Immature natural killer cell (primary cell): ENCODE measurements around the gene ZNF132. TPM values are rescaled to one million over a fixed set of nuclear protein-coding genes. Genes with fewer than 3 reads are reported as not detected.
A peak's percentile ranks its signal among the peaks of the same experiment; 100 is the strongest.

ENCODE experiments used
- DNase-seq, 3 donors: peaks; one replicate each; pipeline ENCODE4 v3.0.0; 2022; ENCODE audit warnings: mixed read lengths in 1 of 3
- H3K27ac Mint-ChIP-seq, 6 donors: one replicate each; pipeline ENCODE4 v1.8.0; 2020; ENCODE audit warnings: mixed read lengths in 6 of 6, mild to moderate bottlenecking in 5 of 6, inconsistent platforms in 4 of 6, moderate library complexity in 3 of 6
- H3K27me3 Mint-ChIP-seq, 3 donors: one replicate each; pipeline ENCODE4 v1.8.0; 2020 to 2021; ENCODE audit warnings: low read depth in 3 of 3, mild to moderate bottlenecking in 3 of 3, mixed read lengths in 3 of 3, moderate library complexity in 3 of 3, inconsistent platforms in 1 of 3
- H3K36me3 Mint-ChIP-seq, 3 donors: one replicate each; pipeline ENCODE4 v1.8.0; 2020; ENCODE audit warnings: mixed read lengths in 3 of 3, inconsistent platforms in 2 of 3, mild to moderate bottlenecking in 2 of 3
- H3K4me1 Mint-ChIP-seq, 2 donors: one replicate each; pipeline ENCODE4 v1.8.0; 2020; ENCODE audit warnings: inconsistent platforms in 2 of 2, mild to moderate bottlenecking in 2 of 2, mixed read lengths in 2 of 2, moderate library complexity in 1 of 2
- H3K4me3 Mint-ChIP-seq, 5 donors: one replicate each; pipeline ENCODE4 v1.8.0; 2020; ENCODE audit warnings: mild to moderate bottlenecking in 5 of 5, mixed read lengths in 5 of 5, inconsistent platforms in 3 of 5, moderate library complexity in 3 of 5
- H3K9me3 Mint-ChIP-seq, 6 donors: one replicate each; pipeline ENCODE4 v1.8.0; 2020; ENCODE audit warnings: mild to moderate bottlenecking in 6 of 6, mixed read lengths in 6 of 6, inconsistent platforms in 4 of 6, moderate library complexity in 3 of 6
- polyA plus RNA-seq, 3 donors: library from polyadenylated mRNA; unstranded; fragments of 300-500 nt; fragmentation: Illumina TruSeq; gene quantifications; one replicate each; pipeline ENCODE4 v1.2.3, GENCODE V29; 2021

The ZNF132 gene
- polyA plus RNA-seq, 3 donors from 2014 or later = 0.60 to 1.2 TPM; not detected in 1

- DNase-seq = no peak
- peaks cover 7% of the 10 kb centered on the region in 3 donors for H3K36me3 Mint-ChIP-seq
- H3K4me1 Mint-ChIP-seq = peaks cover 39 to 47% of the 10 kb centered on the region in 2 donors
- no peaks in the 10 kb centered on the region for H3K9me3 Mint-ChIP-seq
- H3K27ac Mint-ChIP-seq = peak overlapping the region; percentile 96 to 99 (median 96)
- peak overlapping the region; percentile 63 to 96 (median 93) for H3K4me3 Mint-ChIP-seq
- H3K27me3 Mint-ChIP-seq = peaks cover 16 to 21% (median 17%) of the 10 kb centered on the region in 3 donors
These were observed 54.6 kb downstream of the ZNF132 start for GRCh38 chr19:58385313-58385890.

GRCh38 chr19:58382997-58383603 is 56.9 kb downstream of the ZNF132 start:
- no peaks in the 10 kb centered on the region for H3K9me3 Mint-ChIP-seq
- no peaks in the 10 kb centered on the region for H3K36me3 Mint-ChIP-seq
- H3K4me1 Mint-ChIP-seq = peaks cover 42 to 48% of the 10 kb centered on the region in 2 donors
- no peak for DNase-seq
- H3K27me3 Mint-ChIP-seq = peaks cover 16 to 21% (median 17%) of the 10 kb centered on the region in 3 donors
- H3K4me3 Mint-ChIP-seq = peak overlapping the region in 2 of 5 donors; percentile 21 to 60
- peak overlapping the region in 4 of 6 donors; percentile 34 to 92 (median 58) for H3K27ac Mint-ChIP-seq

Other genes starting within 250 kb of the ZNF132 start
- 10 to 100 TPM; 24.1 to 31.4 (median 27.1) TPM for gene ZNF544, start 211.2 kb downstream of the ZNF132 start, polyA plus RNA-seq
- 1 to 10 TPM in 1 of 3 donors, under 1 TPM in 1, not detected in 1; 0.29 to 1.0 TPM for gene ZNF8, start 161.2 kb downstream of the ZNF132 start, polyA plus RNA-seq
- gene ERVK3-1, start 134.8 kb downstream of the ZNF132 start, polyA plus RNA-seq = 100 to 1,000 TPM in 1 of 3 donors, 10 to 100 TPM in 2; 76.5 to 113 (median 91.6) TPM
- 1 to 10 TPM in 2 of 3 donors, under 1 TPM in 1; 0.90 to 3.0 (median 2.1) TPM for gene ZSCAN22, start 113.2 kb downstream of the ZNF132 start, polyA plus RNA-seq
- 10 to 100 TPM; 14.4 to 33.4 (median 32.4) TPM for gene A1BG, start 86.7 kb downstream of the ZNF132 start, polyA plus RNA-seq
- under 1 TPM; 0.40 to 0.91 (median 0.62) TPM for gene ZNF497, start 77.4 kb downstream of the ZNF132 start, polyA plus RNA-seq
- gene ZNF837, start 59.1 kb downstream of the ZNF132 start, polyA plus RNA-seq = 1 to 10 TPM; 1.2 to 3.6 (median 1.4) TPM
- 1,000 to 10,000 TPM in 1 of 3 donors, 100 to 1,000 TPM in 2; 558 to 1,355 (median 731) TPM for gene RPS5, start 52.9 kb downstream of the ZNF132 start, polyA plus RNA-seq
- gene RNF225, start 44.5 kb downstream of the ZNF132 start, polyA plus RNA-seq = not detected
- 10 to 100 TPM in 1 of 3 donors, 1 to 10 TPM in 2; 3.4 to 12.2 (median 4.4) TPM for gene ZNF584, start 31.5 kb downstream of the ZNF132 start, polyA plus RNA-seq
- gene ZNF324B, start 11.5 kb upstream of the ZNF132 start, polyA plus RNA-seq = 1 to 10 TPM in 2 of 3 donors, not detected in 1; 1.1 to 2.0 TPM
- gene ZNF324, start 26.9 kb upstream of the ZNF132 start, polyA plus RNA-seq = 10 to 100 TPM in 2 of 3 donors, 1 to 10 TPM in 1; 5.8 to 13.8 (median 11.4) TPM
- gene ZNF446, start 36.2 kb upstream of the ZNF132 start, polyA plus RNA-seq = 1 to 10 TPM; 2.3 to 3.6 (median 2.5) TPM
- 10 to 100 TPM in 2 of 3 donors, 1 to 10 TPM in 1; 7.6 to 23.7 (median 14.8) TPM for gene SLC27A5, start 71.8 kb upstream of the ZNF132 start, polyA plus RNA-seq
- 1 to 10 TPM; 2.8 to 7.2 (median 3.4) TPM for gene ZBTB45, start 79.7 kb upstream of the ZNF132 start, polyA plus RNA-seq
- gene TRIM28, start 103.9 kb upstream of the ZNF132 start, polyA plus RNA-seq = 10 to 100 TPM; 34.3 to 36.3 (median 35.7) TPM
- 100 to 1,000 TPM; 210 to 265 (median 231) TPM for gene CHMP2A, start 115.0 kb upstream of the ZNF132 start, polyA plus RNA-seq
- gene UBE2M, start 118.5 kb upstream of the ZNF132 start, polyA plus RNA-seq = 10 to 100 TPM; 10.8 to 18.5 (median 15.5) TPM
- 10 to 100 TPM in 1 of 3 donors, 1 to 10 TPM in 2; 3.2 to 10.4 (median 7.1) TPM for gene MZF1, start 133.2 kb upstream of the ZNF132 start, polyA plus RNA-seq